Chondrocyte (in vitro differentiated cells): ENCODE data around the gene ZBTB8OS. TPM values are rescaled to one million over a fixed set of nuclear protein-coding genes. Genes with fewer than 3 reads are reported as not detected.

Experiments used
- DNase-seq: peaks from one replicate; pipeline ENCODE4 v3.0.0; 2021; ENCODE audit warnings: mixed read lengths, low spot score
- H3K27ac Mint-ChIP-seq: one replicate; pipeline ENCODE4 v1.8.0; 2021; ENCODE audit warnings: mild to moderate bottlenecking, moderate library complexity, mixed read lengths; ENCODE audit not compliant: unreplicated experiment
- H3K27me3 Mint-ChIP-seq: 2 replicates; pipeline ENCODE4 v1.8.0; 2021; ENCODE audit warnings: low read depth, mixed read lengths
- H3K36me3 Mint-ChIP-seq: 2 replicates; pipeline ENCODE4 v1.8.0; 2021; ENCODE audit warnings: low read depth, mixed read lengths
- H3K4me1 Mint-ChIP-seq: 2 replicates; pipeline ENCODE4 v1.8.0; 2021; ENCODE audit warnings: low read depth, mild to moderate bottlenecking, mixed read lengths
- H3K4me3 Mint-ChIP-seq: one replicate; pipeline ENCODE4 v1.8.0; 2021; ENCODE audit warnings: mild to moderate bottlenecking, moderate library complexity, mixed read lengths; ENCODE audit not compliant: unreplicated experiment
- H3K9me3 Mint-ChIP-seq: 2 replicates; pipeline ENCODE4 v1.8.0; 2021; ENCODE audit warnings: low read depth, mixed read lengths
- CTCF ChIP-seq: fragments of 200-600 bp; sonication (generic); IDR thresholded peaks from 2 replicates; pipeline ENCODE4 v1.5.0; 2021; ENCODE audit warnings: antibody characterized with exemption, mild to moderate bottlenecking, moderate library complexity
- total RNA-seq: library from RNA; stranded (reverse); gene quantifications from 3 replicates; pipeline ENCODE4 v1.2.1, GENCODE V29; 2021

ZBTB8OS gene
- total RNA-seq, 1 donor from 2014 or later, result 30.0 TPM

GRCh38 chr1:32600034-32600433 is 50.3 kb downstream of the ZBTB8OS start:
- no peaks in the 10 kb centered on the region for H3K9me3 Mint-ChIP-seq
- no peak overlapping the region for H3K27ac Mint-ChIP-seq
- TF ChIP-seq CTCF, result no peak
- H3K27me3 Mint-ChIP-seq, result no peaks in the 10 kb centered on the region
- DNase-seq, result no peak
- H3K36me3 Mint-ChIP-seq, result peaks cover 14% of the 10 kb centered on the region
- no peak overlapping the region for H3K4me3 Mint-ChIP-seq
- peaks cover 3% of the 10 kb centered on the region for H3K4me1 Mint-ChIP-seq

DNA sequence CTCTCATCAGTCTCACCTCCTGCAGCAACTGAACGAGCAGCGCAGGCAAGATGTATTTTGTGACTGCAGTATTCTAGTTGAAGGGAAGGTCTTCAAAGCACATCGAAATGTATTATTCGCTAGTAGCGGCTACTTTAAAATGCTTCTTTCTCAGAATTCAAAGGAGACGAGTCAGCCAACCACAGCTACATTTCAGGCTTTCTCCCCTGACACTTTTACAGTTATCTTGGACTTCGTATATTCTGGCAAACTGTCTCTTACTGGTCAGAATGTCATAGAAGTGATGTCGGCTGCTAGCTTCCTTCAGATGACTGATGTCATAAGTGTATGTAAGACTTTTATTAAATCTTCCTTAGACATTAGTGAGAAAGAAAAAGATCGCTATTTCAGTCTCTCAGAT is 57.4 kb downstream of the ZBTB8OS start:
- Mint-ChIP-seq H3K27me3 (no peaks in the 10 kb centered on the region), H3K9me3 (no peaks in the 10 kb centered on the region), H3K27ac (no peak overlapping the region), H3K36me3 (peaks cover 14% of the 10 kb centered on the region), H3K4me1 (peaks cover 3% of the 10 kb centered on the region), H3K4me3 (no peak overlapping the region)
- TF ChIP-seq CTCF, result no peak
- DNase-seq, result no peak

GRCh38 chr1:32580348-32581017 is 69.9 kb downstream of the ZBTB8OS start:
- no peak overlapping the region for H3K4me3 Mint-ChIP-seq
- no peaks in the 10 kb centered on the region for H3K9me3 Mint-ChIP-seq
- DNase-seq, result no peak
- TF ChIP-seq CTCF, result no peak
- H3K36me3 Mint-ChIP-seq, result peaks cover 2% of the 10 kb centered on the region
- no peak overlapping the region for H3K27ac Mint-ChIP-seq
- H3K4me1 Mint-ChIP-seq, result no peaks in the 10 kb centered on the region
- H3K27me3 Mint-ChIP-seq, result no peaks in the 10 kb centered on the region

Other genes with a start within 250 kb of the ZBTB8OS start
- gene ZBTB8B, start 185.5 kb downstream of the ZBTB8OS start, total RNA-seq, result 0.30 to 0.53 TPM (median 0.33 TPM) in 3 replicates
- 11.8 to 13.2 TPM (median 12.7 TPM) in 3 replicates for gene ZBTB8A, start 111.1 kb downstream of the ZBTB8OS start, total RNA-seq
- gene RBBP4, start 658 bp upstream of the ZBTB8OS start, total RNA-seq, result 155 to 194 TPM (median 156 TPM) in 3 replicates
- 66.8 to 72.5 TPM (median 71.8 TPM) in 3 replicates for gene SYNC, start 52.2 kb upstream of the ZBTB8OS start, total RNA-seq
- gene YARS1, start 166.8 kb upstream of the ZBTB8OS start, total RNA-seq, result 52.2 to 160 TPM (median 147 TPM) in 3 replicates
- 39.6 to 55.8 TPM (median 40.5 TPM) in 3 replicates for gene S100PBP, start 167.1 kb upstream of the ZBTB8OS start, total RNA-seq
- 2.6 to 4.6 TPM (median 4.0 TPM) in 3 replicates for gene FNDC5, start 220.4 kb upstream of the ZBTB8OS start, total RNA-seq
- 0.54 TPM in 1 of 3 replicates, not detected in the others for gene HPCA, start 235.9 kb upstream of the ZBTB8OS start, total RNA-seq